K562 treated with DMSO at 1 percent for 48 hours (cell line): ENCODE data around the gene NEMP1. TPM values are rescaled to one million over a fixed set of nuclear protein-coding genes. Genes with fewer than 3 reads are reported as not detected.

Source experiments
- total RNA-seq: library from RNA; unstranded; fragments of 300-600 nt; gene quantifications from 2 replicates; pipeline ENCODE4 v1.2.3, GENCODE V29; 2022; ENCODE audit warnings: low replicate concordance; ENCODE audit errors: extremely low read depth

NEMP1 gene, protein sequence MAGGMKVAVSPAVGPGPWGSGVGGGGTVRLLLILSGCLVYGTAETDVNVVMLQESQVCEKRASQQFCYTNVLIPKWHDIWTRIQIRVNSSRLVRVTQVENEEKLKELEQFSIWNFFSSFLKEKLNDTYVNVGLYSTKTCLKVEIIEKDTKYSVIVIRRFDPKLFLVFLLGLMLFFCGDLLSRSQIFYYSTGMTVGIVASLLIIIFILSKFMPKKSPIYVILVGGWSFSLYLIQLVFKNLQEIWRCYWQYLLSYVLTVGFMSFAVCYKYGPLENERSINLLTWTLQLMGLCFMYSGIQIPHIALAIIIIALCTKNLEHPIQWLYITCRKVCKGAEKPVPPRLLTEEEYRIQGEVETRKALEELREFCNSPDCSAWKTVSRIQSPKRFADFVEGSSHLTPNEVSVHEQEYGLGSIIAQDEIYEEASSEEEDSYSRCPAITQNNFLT
- not detected in 2 replicates for total RNA-seq

DNA sequence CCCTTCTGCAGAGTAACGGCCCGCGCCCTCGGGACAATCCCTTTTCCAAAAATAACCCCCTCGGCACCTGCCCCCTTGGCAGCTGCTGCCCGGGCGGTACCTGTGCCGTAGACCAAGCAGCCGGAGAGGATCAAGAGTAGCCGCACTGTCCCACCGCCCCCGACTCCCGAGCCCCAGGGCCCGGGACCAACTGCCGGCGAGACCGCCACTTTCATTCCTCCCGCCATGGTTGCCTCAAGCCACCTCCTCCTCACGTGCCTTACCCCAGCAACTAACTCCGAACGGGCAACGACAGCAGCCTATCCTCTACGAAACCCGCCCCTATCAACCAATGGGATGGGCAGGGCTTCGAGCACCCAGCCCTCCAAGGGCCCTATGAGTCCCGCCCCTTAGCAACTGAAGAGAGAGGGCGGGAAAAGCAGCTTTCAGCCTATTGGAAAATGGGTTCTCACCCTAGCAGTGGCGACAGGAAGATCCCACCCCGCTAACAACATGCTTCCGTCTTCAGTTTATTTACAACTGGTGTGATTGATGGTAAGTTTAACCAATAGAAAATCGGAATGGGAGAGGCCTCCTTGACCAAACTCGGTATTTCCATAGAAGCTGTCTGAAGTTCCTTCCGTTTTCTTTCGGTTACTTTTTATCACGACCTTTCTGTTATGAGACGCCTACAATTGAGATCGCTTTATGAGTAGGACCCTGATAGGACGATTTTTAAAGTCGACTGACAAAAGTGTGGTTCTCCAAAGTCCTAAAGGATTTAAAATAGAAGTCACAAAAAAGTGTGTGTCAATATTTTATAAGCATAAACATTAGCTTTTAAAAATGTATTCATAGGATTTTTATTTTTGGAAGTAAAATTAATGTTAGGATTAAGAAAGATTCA is at the start of gene NEMP1:
NEMP1 (minus strand) TSS at position 273 of the 886 bp plus-strand sequence; CDS start at position 227, 46 bp downstream.

DNA sequence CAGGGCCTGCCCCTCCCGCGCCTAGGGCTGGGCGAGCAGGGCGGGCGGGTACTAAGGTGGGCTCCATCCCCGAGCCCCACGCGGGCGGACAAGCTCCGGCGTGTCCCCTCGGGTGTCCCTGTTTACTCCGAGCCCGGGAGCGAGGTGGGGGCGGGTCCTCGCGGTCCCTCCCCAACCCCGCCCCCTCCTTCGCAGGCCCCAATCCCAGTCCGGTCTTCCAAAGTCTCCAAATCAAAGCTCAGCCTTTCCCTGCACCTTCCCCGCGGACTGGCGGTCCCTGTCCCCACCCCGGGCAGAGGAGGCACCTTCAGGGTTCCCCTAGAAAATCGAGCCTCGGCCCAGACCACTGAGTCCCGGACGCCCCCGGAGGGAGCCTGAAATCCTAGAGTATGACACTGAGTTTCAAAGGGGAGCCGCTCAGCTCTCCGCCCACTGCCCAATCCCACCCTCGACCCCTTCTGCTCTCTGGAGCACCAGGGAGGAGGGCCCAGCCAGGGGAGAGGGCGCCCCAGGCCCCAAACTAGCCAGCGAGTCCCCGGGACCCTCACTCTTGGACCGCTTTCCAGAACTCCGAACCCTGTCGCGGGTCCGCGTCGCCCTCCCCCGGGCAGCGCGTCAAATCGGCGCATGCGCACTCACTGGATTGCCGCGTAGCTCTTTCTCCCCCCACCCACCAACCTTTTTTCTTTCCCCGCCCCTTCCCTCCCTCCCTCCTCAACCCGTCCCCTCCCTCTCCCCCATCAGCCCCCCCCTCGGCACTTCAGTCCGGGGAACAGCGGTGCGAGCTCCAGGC is 49.3 kb upstream of the NEMP1 start, which contains the start of gene LRP1:
LRP1 (plus strand) TSS at position 758 of the 793 bp plus-strand sequence. CDS start 482 bp downstream, outside the sequence.

DNA sequence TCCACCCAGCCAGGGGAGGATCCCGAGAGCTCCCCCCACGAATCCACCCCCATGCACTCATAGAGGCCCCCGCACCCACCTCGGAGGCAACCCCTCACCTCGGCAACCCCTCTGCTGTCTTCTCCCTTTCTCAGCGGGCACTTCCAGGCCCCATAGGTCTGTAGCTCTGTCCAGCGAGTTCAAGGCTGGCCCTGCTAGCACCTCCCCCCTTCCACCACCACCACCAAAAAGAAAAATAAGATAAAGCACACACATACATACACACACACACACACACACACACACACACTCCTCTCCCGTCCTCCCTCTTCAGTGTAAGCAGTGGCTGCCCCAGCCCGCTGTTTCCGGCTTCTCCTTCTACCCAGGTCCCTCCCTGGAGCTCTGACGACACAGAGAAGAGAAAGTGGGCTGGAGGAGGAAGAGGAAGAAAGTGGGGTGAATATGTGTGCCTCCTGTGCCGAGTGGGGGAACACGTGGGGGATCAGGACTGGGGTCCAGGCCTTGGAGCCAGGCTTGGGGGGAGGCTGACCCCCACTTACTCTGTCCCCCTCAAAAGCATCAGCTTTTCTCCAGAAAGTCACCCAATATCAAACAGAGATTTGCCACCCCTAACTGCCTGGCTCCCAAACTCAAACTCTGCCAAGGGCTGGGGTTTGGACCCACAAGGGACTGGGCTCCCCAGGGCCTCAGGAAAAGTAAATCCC is 32.6 kb upstream of the NEMP1 start, which contains the start of gene STAT6:
STAT6 (minus strand) TSS at position 332 of the 704 bp plus-strand sequence. CDS start 3,084 bp downstream, outside the sequence.

DNA sequence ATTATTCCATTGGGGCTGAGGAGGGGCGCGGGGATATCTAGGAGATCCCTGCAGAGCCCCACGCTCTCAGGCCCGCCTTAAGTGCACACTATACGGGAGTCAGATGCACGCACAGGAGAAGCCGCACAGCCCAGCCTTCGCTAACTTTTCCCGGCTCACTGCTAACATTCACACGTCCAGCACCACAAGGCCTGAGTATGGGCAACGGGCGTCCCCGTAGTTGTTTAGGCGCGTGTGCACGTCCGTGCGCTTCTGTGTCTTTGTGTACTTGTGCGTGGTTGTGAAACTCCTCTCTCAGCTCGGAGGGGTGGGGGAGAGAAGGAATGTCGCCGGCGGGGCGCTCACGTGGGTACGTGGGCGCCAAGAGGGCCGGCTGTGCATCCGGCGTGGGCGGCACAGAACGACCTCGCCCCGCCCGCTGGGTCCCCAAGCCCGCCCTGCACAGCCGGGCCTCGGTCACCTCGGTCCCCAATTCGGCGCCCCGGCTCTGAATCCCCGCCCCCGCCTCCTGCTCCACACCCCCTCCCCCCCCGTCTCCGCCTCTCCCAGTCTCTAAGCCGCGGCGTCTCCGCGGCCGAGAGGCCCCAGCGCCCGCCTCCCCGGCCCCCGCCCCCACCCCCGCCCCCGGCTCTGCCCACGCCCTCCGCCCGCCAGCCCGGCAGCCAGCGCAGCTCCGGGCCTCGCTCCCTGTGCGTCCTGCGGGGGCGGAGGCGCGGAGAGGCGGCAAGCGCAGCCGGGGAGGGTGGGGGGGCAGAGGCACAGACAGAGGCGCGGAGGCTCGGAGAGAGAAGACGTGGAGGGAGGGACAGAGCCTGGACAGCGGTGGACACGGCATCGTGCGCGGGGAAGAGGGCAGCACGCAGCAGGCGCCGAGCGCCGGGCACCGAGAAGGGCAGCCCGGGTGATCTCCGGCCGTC is 10.0 kb upstream of the NEMP1 start, which contains the start of gene NAB2:
NAB2 (plus strand) TSS at position 761 of the 917 bp plus-strand sequence. CDS start 158 bp downstream, outside the sequence.

DNA sequence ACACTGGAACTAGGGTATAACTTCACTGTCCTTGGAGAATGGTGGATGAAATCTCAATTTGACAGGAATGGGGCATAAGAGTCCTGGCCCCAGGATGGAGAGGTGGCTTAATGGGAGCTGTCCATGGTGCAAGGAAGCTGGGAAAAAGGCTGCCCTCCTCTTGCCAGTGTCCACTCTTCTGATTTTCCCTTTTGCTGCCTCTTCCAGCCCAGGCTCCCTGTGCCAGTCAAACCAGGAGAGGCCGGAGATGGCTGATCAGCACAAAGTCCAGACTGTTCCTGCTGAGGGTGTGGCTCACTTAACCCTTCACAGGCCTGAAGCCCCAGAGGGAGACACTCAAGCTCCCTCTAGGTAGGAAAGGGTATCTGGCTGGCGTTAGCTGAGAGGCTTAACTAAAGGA is 28.7 kb downstream of the NEMP1 start, which contains the start of gene MYO1A:
MYO1A (minus strand) TSS at position 240 of the 400 bp plus-strand sequence. CDS start 1,806 bp downstream, outside the sequence.

DNA sequence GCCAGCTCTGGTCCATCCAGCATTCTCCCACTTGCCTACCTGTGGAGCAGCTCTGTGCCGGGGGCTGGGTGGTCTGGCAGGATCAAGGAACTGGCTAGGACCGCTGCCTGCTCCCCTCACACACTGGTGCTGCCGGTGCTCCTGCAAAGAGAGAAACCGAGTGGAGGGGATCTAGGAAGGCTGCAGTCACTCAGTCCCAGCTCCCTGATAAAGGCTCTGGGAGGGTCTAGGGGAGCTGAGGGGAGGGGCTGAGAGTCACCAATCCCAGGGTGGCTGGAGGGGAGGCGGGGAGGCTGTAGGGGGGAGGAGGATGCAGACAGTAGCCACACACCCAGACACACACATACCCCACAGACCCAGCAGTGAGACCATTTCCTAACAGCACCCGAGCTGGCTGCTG is 62.2 kb downstream of the NEMP1 start, which contains the start of gene TAC3:
TAC3 (minus strand) TSS at position 182 of the 400 bp plus-strand sequence. CDS start 732 bp downstream, outside the sequence.

DNA sequence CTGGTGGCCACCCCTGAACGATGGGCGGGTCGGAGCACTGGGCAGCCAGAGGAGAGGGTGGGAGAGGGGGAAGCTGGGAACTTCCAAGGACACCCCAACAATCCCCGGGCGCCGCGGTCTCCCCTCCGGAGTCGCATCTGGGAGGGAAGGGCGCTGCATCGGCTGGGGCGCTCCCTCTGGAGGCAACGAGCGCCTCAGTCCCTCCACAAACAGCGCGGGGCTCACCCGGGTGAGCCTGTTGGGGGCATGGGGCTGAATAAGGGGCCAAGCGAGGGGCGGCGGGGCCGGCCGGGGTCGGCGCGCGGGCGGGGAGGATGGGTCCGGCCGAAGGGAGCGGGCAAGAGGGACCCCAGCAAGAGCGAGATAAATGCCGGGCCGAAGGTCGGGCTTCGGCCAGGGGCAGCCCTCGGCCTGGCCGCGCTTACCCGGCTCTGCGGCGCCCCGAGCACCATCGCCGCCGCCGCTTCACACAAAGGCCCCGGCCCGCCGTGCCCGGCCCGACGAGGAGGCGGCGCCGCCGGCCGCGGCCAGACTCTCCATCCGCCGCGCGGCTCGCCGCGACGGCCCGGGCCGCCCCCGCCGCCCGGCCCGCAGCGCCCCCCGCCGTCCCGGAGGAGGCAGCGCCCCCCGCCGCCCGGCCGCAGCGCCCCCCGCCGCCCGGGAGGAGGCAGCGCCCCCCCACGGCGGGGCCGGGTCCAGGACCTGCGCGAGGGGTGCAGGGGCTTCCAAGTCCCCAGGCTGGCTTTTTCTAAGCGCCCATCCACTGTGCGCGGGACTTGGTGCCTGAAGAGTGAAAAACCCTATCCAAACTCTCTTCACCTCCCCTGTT is 72.4 kb downstream of the NEMP1 start, which contains the start of gene ZBTB39:
ZBTB39 (minus strand) TSS at position 567 of the 829 bp plus-strand sequence. CDS start 1,629 bp downstream, outside the sequence.

Other genes starting within 250 kb of the NEMP1 start
- gene SDR9C7, start 144.4 kb downstream of the NEMP1 start, total RNA-seq: not detected in 2 replicates
- gene RDH16, start 121.2 kb downstream of the NEMP1 start, total RNA-seq: not detected in 2 replicates
- gene ZBTB39, start 72.2 kb downstream of the NEMP1 start, total RNA-seq: not detected in 2 replicates
- not detected in 2 replicates for gene TAC3, start 62.3 kb downstream of the NEMP1 start, total RNA-seq
- not detected in 2 replicates for gene MYO1A, start 28.7 kb downstream of the NEMP1 start, total RNA-seq
- gene NAB2, start 10.3 kb upstream of the NEMP1 start, total RNA-seq: not detected in 2 replicates
- gene STAT6, start 32.6 kb upstream of the NEMP1 start, total RNA-seq: not detected in 2 replicates
- not detected in 2 replicates for gene LRP1, start 49.7 kb upstream of the NEMP1 start, total RNA-seq
- not detected in 2 replicates for gene LRP1-AS, start 68.8 kb upstream of the NEMP1 start, total RNA-seq
- not detected in 2 replicates for gene NXPH4, start 138.0 kb upstream of the NEMP1 start, total RNA-seq
- gene SHMT2, start 150.9 kb upstream of the NEMP1 start, total RNA-seq: not detected in 2 replicates
- gene STAC3, start 172.4 kb upstream of the NEMP1 start, total RNA-seq: not detected in 2 replicates